ENCODE measurements around the gene EFEMP2.
A peak's percentile ranks its signal among the peaks of the same experiment; 100 is the strongest.
"Not testable (repeated sequence)": the region's sequence is repeated elsewhere in the genome, so short reads cannot be mapped to it uniquely, and the experiment has no call there.

Gene EFEMP2

GRCh38 chr11:65849366-65849765 lies 23.2 kb downstream of the EFEMP2 start:
- no peak for TF ChIP-seq CTCF (conservative IDR thresholded peaks at IDR 0.05)
- H3K27ac ChIP-seq, result peak overlapping the region; percentile 0; the same call in 1 of the 2 replicates

- peak overlapping the region; percentile 0; the same call in 1 of the 2 replicates for H3K27ac ChIP-seq
Observed at GRCh38 chr11:65848693-65849092, 23.9 kb downstream of the EFEMP2 start.

GRCh38 chr11:65847746-65848145 lies 24.9 kb downstream of the EFEMP2 start:
- no peak overlapping the region for H3K27ac ChIP-seq
- no peak for TF ChIP-seq CTCF (conservative IDR thresholded peaks at IDR 0.05)

- TF ChIP-seq CTCF (conservative IDR thresholded peaks at IDR 0.05), result no peak
- peak overlapping the region; percentile 60 for H3K27ac ChIP-seq
Observed at GRCh38 chr11:65844231-65844872, 28.2 kb downstream of the EFEMP2 start.

- no peak for TF ChIP-seq CTCF (conservative IDR thresholded peaks at IDR 0.05)
- peak overlapping the region; percentile 60 for H3K27ac ChIP-seq
Observed at GRCh38 chr11:65843811-65844210, 28.8 kb downstream of the EFEMP2 start.

GRCh38 chr11:65842144-65842543 lies 30.5 kb downstream of the EFEMP2 start:
- H3K27ac ChIP-seq, result no peak overlapping the region
- no peak for TF ChIP-seq CTCF (conservative IDR thresholded peaks at IDR 0.05)

GRCh38 chr11:65834202-65834601 lies 38.4 kb downstream of the EFEMP2 start:
- peak overlapping the region; percentile 28; the same call in 1 of the 2 replicates for H3K27ac ChIP-seq
- no peak for TF ChIP-seq CTCF (conservative IDR thresholded peaks at IDR 0.05)

- TF ChIP-seq CTCF (conservative IDR thresholded peaks at IDR 0.05), result no peak
- peak within 1 kb of the TSS; percentile 28; the same call in 1 of the 2 replicates for H3K27ac ChIP-seq
Observed at GRCh38 chr11:65833297-65834030, 39.1 kb downstream of the EFEMP2 start, which contains the start of gene SNX32. TSS of gene SNX32 (plus strand) at chr11:65833963. CDS start at chr11:65834066, 103 bp downstream.

- H3K27ac ChIP-seq, result not testable (repeated sequence)
Observed at GRCh38 chr11:65832231-65832630, 40.4 kb downstream of the EFEMP2 start.
